ENCODE results near the gene EFCAB9. TPM values are rescaled to one million over a fixed set of nuclear protein-coding genes. Genes with fewer than 3 reads are reported as not detected.

Gene EFCAB9
- total RNA-seq, 1 donor from 2014 or later = not detected

DNA sequence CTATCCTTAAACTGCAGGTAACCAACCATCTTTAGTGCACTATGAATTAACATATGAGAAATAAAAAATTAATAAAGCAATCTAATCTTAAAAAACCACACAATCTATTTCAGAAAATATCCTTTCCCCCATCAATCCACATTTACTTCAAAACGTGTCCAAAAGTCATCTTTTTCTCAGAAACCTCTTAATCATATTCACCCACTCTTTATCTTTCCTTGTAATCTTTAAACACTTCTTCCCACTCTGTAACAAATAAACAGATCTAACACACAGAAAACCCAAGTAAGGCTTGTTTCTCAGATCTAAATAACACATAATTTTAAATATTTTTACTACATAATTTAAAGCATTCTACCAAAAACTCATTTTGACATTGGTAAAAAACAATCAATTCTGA lies 44.4 kb downstream of the EFCAB9 start:
- intact Hi-C loops (cut with micrococcal nuclease) = loop anchor here (2.0 to 5.0 kb wide), 4 partner anchors 14 to 331 kb away; no protein-coding TSS in a partner anchor
- no peak overlapping the region for H3K4me3 Mint-ChIP-seq (ENCODE audit: low read depth)
- no peaks in the 10 kb centered on the region for H3K9me3 Mint-ChIP-seq
- peaks cover 43% of the 10 kb centered on the region for H3K4me1 Mint-ChIP-seq (ENCODE audit: low read depth)
- H3K27ac Mint-ChIP-seq = peak overlapping the region; percentile 68
- H3K36me3 Mint-ChIP-seq (ENCODE audit: low read depth) = peaks cover 14% of the 10 kb centered on the region
- H3K27me3 Mint-ChIP-seq (ENCODE audit: low read depth) = peaks cover 6% of the 10 kb centered on the region
- DNase-seq (ENCODE audit: low spot score) = no peak

DNA sequence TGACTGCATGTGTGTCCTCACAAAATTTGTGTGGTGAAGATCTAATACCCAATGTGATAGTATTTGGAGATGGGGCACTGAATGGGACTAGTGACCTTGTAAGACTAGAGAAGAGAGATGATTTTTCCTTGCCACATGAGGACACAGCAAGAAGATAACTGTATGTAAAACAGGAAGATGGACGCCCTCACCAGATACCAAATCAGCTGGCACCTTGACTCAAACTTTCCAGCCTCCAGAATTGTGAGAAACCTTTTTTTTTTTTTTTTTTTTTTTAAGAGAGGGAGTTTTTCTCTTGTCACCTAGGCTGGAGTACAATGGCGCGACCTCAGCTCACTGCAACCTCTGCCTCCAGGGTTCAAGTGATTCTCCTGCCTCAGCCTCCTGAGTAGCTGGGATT lies 49.3 kb downstream of the EFCAB9 start:
- Mint-ChIP-seq H3K4me1 (ENCODE audit: low read depth) (peaks cover 13% of the 10 kb centered on the region), H3K4me3 (ENCODE audit: low read depth) (no peak overlapping the region), H3K27ac (no peak overlapping the region), H3K36me3 (ENCODE audit: low read depth) (peaks cover 13% of the 10 kb centered on the region), H3K27me3 (ENCODE audit: low read depth) (no peaks in the 10 kb centered on the region), H3K9me3 (no peaks in the 10 kb centered on the region)
- DNase-seq (ENCODE audit: low spot score) = no peak
- intact Hi-C loops (cut with micrococcal nuclease) = no loop called here

DNA sequence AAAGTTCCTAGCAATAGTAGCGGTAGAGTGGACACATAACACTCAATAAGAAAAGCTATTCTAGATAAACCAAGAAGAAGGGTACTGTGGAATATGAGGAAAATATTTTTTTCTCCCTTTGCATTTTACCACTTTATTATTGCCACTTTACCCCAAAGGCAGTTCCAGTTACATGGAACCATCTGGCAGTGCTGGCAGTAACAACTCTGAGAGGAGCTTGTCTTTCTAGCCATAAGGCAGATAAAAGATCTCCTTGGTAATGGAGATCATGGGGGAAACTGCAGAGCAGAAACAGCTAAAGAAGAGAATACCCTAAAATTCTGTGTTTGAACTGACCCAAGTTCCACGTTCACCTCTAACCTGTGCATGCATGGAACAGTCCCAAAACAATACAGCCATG lies 51.1 kb downstream of the EFCAB9 start:
- no peak for DNase-seq (ENCODE audit: low spot score)
- Mint-ChIP-seq H3K9me3 (peaks cover 5% of the 10 kb centered on the region), H3K4me3 (ENCODE audit: low read depth) (no peak overlapping the region), H3K4me1 (ENCODE audit: low read depth) (peaks cover 2% of the 10 kb centered on the region), H3K27ac (no peak overlapping the region), H3K27me3 (ENCODE audit: low read depth) (no peaks in the 10 kb centered on the region), H3K36me3 (ENCODE audit: low read depth) (peaks cover 20% of the 10 kb centered on the region)
- intact Hi-C loops (cut with micrococcal nuclease) = no loop called here

DNA sequence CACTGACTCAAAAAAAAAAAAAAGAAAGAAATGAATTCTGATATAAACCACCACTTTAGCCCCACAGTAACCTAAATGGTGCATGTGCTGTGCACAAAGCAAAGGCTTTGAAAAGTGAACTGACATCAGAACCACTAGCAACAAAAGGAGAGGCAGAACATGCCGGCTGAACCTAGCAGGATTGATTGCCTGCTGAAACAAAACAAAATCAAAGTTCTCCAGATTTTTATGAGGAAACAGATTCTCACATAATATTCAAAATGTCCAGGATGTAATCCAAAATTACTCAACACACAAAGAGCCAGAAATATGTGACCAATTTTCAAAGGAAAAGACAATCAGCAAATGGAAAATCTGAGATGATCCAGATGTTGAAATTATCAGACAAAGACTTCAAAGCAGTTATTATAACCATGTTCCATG lies 51.7 kb downstream of the EFCAB9 start:
- Mint-ChIP-seq H3K4me3 (ENCODE audit: low read depth) (no peak overlapping the region), H3K27ac (no peak overlapping the region), H3K36me3 (ENCODE audit: low read depth) (peaks cover 20% of the 10 kb centered on the region), H3K9me3 (peaks cover 5% of the 10 kb centered on the region), H3K4me1 (ENCODE audit: low read depth) (peaks cover 2% of the 10 kb centered on the region), H3K27me3 (ENCODE audit: low read depth) (no peaks in the 10 kb centered on the region)
- intact Hi-C loops (cut with micrococcal nuclease) = no loop called here
- no peak for DNase-seq (ENCODE audit: low spot score)

DNA sequence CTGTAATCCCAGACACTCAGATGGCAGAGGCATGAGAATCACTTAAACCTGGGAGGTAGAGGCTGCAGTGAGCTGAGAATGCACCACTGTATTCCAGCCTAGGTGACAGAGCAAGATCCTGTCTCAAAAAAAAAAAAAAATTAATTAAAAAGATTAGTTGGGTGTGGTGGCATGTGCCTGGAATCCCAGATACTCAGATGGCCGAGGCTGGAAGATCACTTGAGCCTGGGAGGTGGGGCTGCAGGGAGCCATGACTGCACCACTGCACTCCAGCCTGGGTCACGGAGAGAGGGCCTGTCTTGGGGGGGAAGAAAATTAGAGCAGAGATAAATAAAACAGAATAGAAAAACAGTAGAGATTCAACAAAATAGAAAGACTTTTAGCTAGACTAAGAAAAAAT lies 54.7 kb downstream of the EFCAB9 start:
- Mint-ChIP-seq H3K4me1 (ENCODE audit: low read depth) (no peaks in the 10 kb centered on the region), H3K9me3 (peaks cover 21% of the 10 kb centered on the region), H3K27ac (no peak overlapping the region), H3K36me3 (ENCODE audit: low read depth) (peaks cover 25% of the 10 kb centered on the region), H3K27me3 (ENCODE audit: low read depth) (no peaks in the 10 kb centered on the region), H3K4me3 (ENCODE audit: low read depth) (no peak overlapping the region)
- no peak for DNase-seq (ENCODE audit: low spot score)
- intact Hi-C loops (cut with micrococcal nuclease) = no loop called here

DNA sequence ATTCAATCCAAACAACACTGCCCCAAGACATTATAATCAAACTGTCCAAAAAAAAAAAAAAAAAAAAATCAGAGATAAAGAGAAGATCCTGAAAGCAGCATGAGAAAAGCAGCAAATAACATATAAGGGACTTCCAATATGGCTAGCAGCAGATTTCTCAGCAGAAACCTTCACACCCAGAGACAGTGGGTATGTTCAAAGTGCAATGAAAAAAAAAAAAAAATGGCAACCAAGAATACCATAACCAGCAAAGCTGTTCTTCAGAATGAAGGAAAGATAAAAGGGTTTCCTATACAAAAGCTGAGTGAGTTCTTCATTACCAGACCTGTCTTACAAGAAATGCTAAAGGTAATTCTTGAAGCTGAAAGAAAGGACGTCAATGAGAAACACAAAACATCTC lies 57.4 kb downstream of the EFCAB9 start:
- Mint-ChIP-seq H3K4me1 (ENCODE audit: low read depth) (no peaks in the 10 kb centered on the region), H3K4me3 (ENCODE audit: low read depth) (no peak overlapping the region), H3K27me3 (ENCODE audit: low read depth) (no peaks in the 10 kb centered on the region), H3K36me3 (ENCODE audit: low read depth) (peaks cover 37% of the 10 kb centered on the region), H3K27ac (no peak overlapping the region), H3K9me3 (peaks cover 21% of the 10 kb centered on the region)
- no peak for DNase-seq (ENCODE audit: low spot score)
- intact Hi-C loops (cut with micrococcal nuclease) = no loop called here

DNA sequence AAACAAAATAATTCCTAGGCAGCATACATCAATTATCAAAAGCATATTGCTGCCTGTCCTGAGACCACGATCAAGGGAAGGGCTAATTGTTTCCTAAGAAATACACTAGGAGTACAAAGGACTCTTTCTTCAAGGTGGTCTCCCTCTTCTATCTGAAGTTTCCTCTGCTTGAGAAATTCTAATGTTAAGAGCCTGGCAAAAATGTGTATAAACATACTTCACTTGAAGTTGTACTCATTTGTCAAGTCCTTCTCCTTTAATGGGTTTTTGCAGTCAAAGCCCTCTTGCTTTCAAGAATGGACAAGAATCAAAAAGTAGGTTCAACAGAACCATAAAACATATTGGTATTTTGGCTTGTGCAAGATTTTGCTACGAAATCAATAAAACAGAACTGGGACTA lies 58.5 kb downstream of the EFCAB9 start:
- no peaks in the 10 kb centered on the region for H3K27me3 Mint-ChIP-seq (ENCODE audit: low read depth)
- H3K9me3 Mint-ChIP-seq = peaks cover 29% of the 10 kb centered on the region
- H3K27ac Mint-ChIP-seq = no peak overlapping the region
- DNase-seq (ENCODE audit: low spot score) = no peak
- no peak overlapping the region for H3K4me3 Mint-ChIP-seq (ENCODE audit: low read depth)
- peaks cover 42% of the 10 kb centered on the region for H3K36me3 Mint-ChIP-seq (ENCODE audit: low read depth)
- H3K4me1 Mint-ChIP-seq (ENCODE audit: low read depth) = no peaks in the 10 kb centered on the region
- intact Hi-C loops (cut with micrococcal nuclease) = no loop called here

Other genes starting within 250 kb of the EFCAB9 start
- 47.3 and 51.4 TPM in 2 replicates for gene FBXW11, start 187.5 kb upstream of the EFCAB9 start, total RNA-seq
- gene STK10, start 5.9 kb upstream of the EFCAB9 start, total RNA-seq = 102 and 105 TPM in 2 replicates
- gene UBTD2, start 89.6 kb downstream of the EFCAB9 start, total RNA-seq = 6.6 TPM in 2 replicates